HCT116 (cell line): ENCODE results near the gene ARHGEF16. TPM values are rescaled to one million over a fixed set of nuclear protein-coding genes. Genes with fewer than 3 reads are reported as not detected.

Experiments
- ATAC-seq: fragments of 200-7000 bp; cut with Tn5 transposase; 2 replicates; pipeline ENCODE4 v1.9.1; 2020; ENCODE audit warnings: mild to moderate bottlenecking, moderate library complexity
- BruUV-seq: library from RNA; stranded (reverse); fragments of 400-500 nt; replicated peaks from 2 replicates; lab custom pipeline; 2021; lab: Mats Ljungman, UMichigan
- CTCF ChIA-PET: fragments of 300-600 bp; sonication (Branson Sonifier 250); formaldehyde crosslinking; loops from one replicate; lab custom pipeline; 2021; ENCODE audit warnings: antibody characterized with exemption; lab: Charles Lee
- POLR2A ChIA-PET: fragments of 300-600, 350-600 bp; sonication (Branson Sonifier 250); formaldehyde crosslinking; loops from one replicate; lab custom pipeline; 2021; ENCODE audit warnings: antibody characterized with exemption; lab: Charles Lee
- RAD21 ChIA-PET, 2 experiments: fragments of 300-600 bp; sonication (Branson Sonifier 250); formaldehyde crosslinking; loops; one replicate each; lab custom pipeline; 2023; ENCODE audit warnings: low total read pairs in 2 of 2; ENCODE audit not compliant: uncharacterized antibody in 2 of 2, unreplicated experiment in 2 of 2, low non-redundant PET in 1 of 2; lab: Charles Lee
- DNase-seq: peaks from one replicate; pipeline ENCODE4 v3.0.0-alpha.2; 2010; ENCODE audit warnings: low read depth, low spot score
- H2AFZ ChIP-seq: fragments of 200-600 bp; shearing (Covaris generic), sonication (generic); 2 replicates; pipeline ENCODE4 v1.6.1; 2017; ENCODE audit warnings: low read depth, mixed run types, mixed read lengths, antibody characterized with exemption, low read length; ENCODE audit not compliant: poor library complexity, severe bottlenecking
- H3K27ac ChIP-seq: 2 replicates; pipeline ENCODE4 v1.5.1; 2012; ENCODE audit warnings: low read depth, low read length
- H3K27me3 ChIP-seq: fragments of 200-600 bp; sonication (generic); 2 replicates; pipeline ENCODE4 v1.6.1; 2016; ENCODE audit warnings: mixed run types, low read length, mixed read lengths; ENCODE audit not compliant: insufficient read depth
- H3K36me3 ChIP-seq, 2 experiments: fragments of 200-500 bp in 1 of 2; fragments of 200-600 bp in 1 of 2; sonication (Bioruptor generic) in 1 of 2; sonication (generic) in 1 of 2; 2 replicates each; pipeline versions ENCODE4 v1.5.1 to v1.6.1; 2014 to 2016; ENCODE audit warnings: low read length in 2 of 2, inconsistent platforms in 1 of 2, mixed read lengths in 1 of 2, mixed run types in 1 of 2; ENCODE audit not compliant: insufficient read depth in 2 of 2, control insufficient read depth in 1 of 2
- H3K4me1 ChIP-seq, 2 experiments: fragments of 200-600 bp in 1 of 2; sonication (generic) in 1 of 2; 2 replicates each; pipeline versions ENCODE4 v1.5.1 to v1.6.1; 2012 to 2017; ENCODE audit warnings: low read length in 2 of 2, inconsistent platforms in 1 of 2, mild to moderate bottlenecking in 1 of 2, mixed read lengths in 1 of 2, mixed run types in 1 of 2, moderate library complexity in 1 of 2; ENCODE audit not compliant: insufficient read depth in 2 of 2, control insufficient read depth in 1 of 2
- H3K4me2 ChIP-seq: fragments of 200-600 bp; sonication (generic); 2 replicates; pipeline ENCODE4 v1.6.1; 2017; ENCODE audit warnings: mixed run types, low read length, mixed read lengths
- H3K4me3 ChIP-seq, 2 experiments: fragments of 200-600 bp in 1 of 2; sonication (generic) in 1 of 2; replicated peaks in 1 of 2; 2 replicates each; pipeline ENCODE4 v1.5.1; 2011 to 2016; ENCODE audit warnings: low read length in 2 of 2, control low read depth in 1 of 2, low read depth in 1 of 2, mild to moderate bottlenecking in 1 of 2, mixed read lengths in 1 of 2, mixed run types in 1 of 2
- H3K79me2 ChIP-seq: fragments of 200-600 bp; sonication (generic); 2 replicates; pipeline ENCODE4 v1.6.1; 2017; ENCODE audit warnings: mild to moderate bottlenecking, mixed run types, low read length, moderate library complexity, mixed read lengths; ENCODE audit not compliant: insufficient read depth
- H3K9ac ChIP-seq: fragments of 200-600 bp; sonication (generic); 2 replicates; pipeline ENCODE4 v1.6.1; 2016; ENCODE audit warnings: low read length, mixed read lengths
- H3K9me2 ChIP-seq: fragments of 200-600 bp; sonication (generic), shearing (Covaris generic); 2 replicates; pipeline ENCODE4 v1.6.1; 2017; ENCODE audit warnings: mixed run types, mild to moderate bottlenecking, moderate library complexity; ENCODE audit not compliant: insufficient read depth
- H3K9me3 ChIP-seq, 2 experiments: fragments of 200-500 bp in 1 of 2; fragments of 200-600 bp in 1 of 2; sonication (Bioruptor generic) in 1 of 2; sonication (generic) in 1 of 2; 2 replicates each; pipeline ENCODE4 v1.6.1; 2014 to 2017; ENCODE audit warnings: low read length in 2 of 2, mixed read lengths in 2 of 2, inconsistent platforms in 1 of 2, low read depth in 1 of 2, mild to moderate bottlenecking in 1 of 2, mixed run types in 1 of 2, moderate library complexity in 1 of 2; ENCODE audit not compliant: control insufficient read depth in 1 of 2, insufficient read depth in 1 of 2
- H4K20me1 ChIP-seq: fragments of 200-600 bp; sonication (generic), shearing (Covaris generic); 2 replicates; pipeline ENCODE4 v1.6.1; 2017; ENCODE audit warnings: mixed run types, mild to moderate bottlenecking, moderate library complexity; ENCODE audit not compliant: insufficient read depth
- EGR1 ChIP-seq: IDR thresholded peaks from 2 replicates; pipeline ENCODE4 v1.6.1; 2012; ENCODE audit warnings: low read depth
- JUND ChIP-seq: IDR thresholded peaks from 2 replicates; pipeline ENCODE4 v1.6.1; 2012
- RAD21 ChIP-seq: IDR thresholded peaks from 2 replicates; pipeline ENCODE4 v1.6.1; 2012; ENCODE audit warnings: low read depth, mild to moderate bottlenecking
- SP1 ChIP-seq: IDR thresholded peaks from 2 replicates; pipeline ENCODE4 v1.6.1; 2012; ENCODE audit warnings: low read depth
- SRF ChIP-seq: IDR thresholded peaks from 2 replicates; pipeline ENCODE4 v1.6.1; 2012; ENCODE audit warnings: low read depth
- intact Hi-C: fragments of 100-400 bp; cut with micrococcal nuclease; formaldehyde crosslinking; loops from 2 replicates; pipeline ENCODE4 v1.10.0; 2022
- total RNA-seq: library from RNA; stranded (reverse); gene quantifications from one replicate; pipeline ENCODE4 v1.2.1, GENCODE V29; 2021; ENCODE audit not compliant: unreplicated experiment
- TF ChIP-seq, protein P1 (sequence below): IDR thresholded peaks from 2 replicates; pipeline ENCODE4 v1.6.1; 2012; ENCODE audit warnings: low read depth

The ARHGEF16 gene
- total RNA-seq, 1 experiment from 2014 or later: 37.4 TPM

DNA sequence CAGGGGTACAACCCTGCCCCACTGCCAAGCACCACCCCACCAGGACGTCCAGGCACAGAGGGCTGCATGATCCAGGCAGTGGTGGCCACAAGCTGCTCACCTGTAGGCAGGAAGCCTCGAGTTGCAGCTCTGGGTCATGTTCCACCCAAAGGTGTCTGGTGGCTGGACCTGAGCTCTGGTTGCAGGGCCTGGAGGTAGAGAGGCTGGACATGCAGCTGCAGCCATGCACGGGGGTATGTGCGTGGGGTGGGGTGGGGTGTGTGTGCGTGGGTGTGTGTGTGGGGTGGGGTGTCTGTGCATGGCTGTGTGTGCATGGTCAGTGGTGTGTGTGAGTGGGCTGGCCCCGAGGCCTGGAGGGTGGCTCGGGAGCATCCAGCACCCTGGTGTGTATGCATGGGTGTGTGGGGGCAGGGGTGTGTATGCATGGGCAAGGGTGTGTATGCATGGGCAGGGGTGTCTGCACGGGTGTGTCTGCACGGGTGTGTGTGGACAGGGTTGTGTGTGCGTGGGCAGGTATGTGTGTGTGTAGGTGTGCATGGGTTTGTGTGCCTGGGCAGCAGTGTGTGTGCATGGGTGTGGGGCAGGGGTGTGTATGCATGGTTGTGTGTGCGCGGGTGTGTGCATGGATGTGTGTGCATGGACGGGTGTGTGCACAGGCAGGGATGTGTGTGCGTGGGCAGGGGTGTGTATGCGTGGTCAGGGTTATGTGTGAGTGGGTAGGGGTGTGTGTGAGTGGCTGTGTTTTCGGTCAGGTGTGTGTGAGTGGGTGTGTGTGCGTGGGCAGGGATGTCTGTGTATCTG is 15.6 kb downstream of the ARHGEF16 start:
- RAD21 ChIA-PET: no interaction called here
- Histone ChIP-seq H2AFZ (no peak overlapping the region), H3K27me3 (no peaks in the 10 kb centered on the region), H3K27ac (no peak overlapping the region; the same call in 1 of the 2 replicates), H3K4me3 (no peak overlapping the region), H3K4me1 (peaks cover 0 to 12% of the 10 kb centered on the region in 2 experiments; a peak in 1 of 4 replicates), H4K20me1 (no peaks in the 10 kb centered on the region), H3K9me3 (no peaks in the 10 kb centered on the region), H3K79me2 (no peaks in the 10 kb centered on the region), H3K9ac (no peak overlapping the region), H3K9me2 (no peaks in the 10 kb centered on the region), H3K36me3 (0 out of 4 replicates have a peak, but pooled peaks cover 0 to 3% of the 10 kb centered on the region in 2 experiments), H3K4me2 (no peak overlapping the region)
- DNase-seq (no peak), ATAC-seq (no peak)
- no peak for TF ChIP-seq EGR1
- POLR2A ChIA-PET: no interaction called here
- intact Hi-C loops: no loop called here
- BruUV-seq: no TSS peak
- CTCF ChIA-PET: no interaction called here

DNA sequence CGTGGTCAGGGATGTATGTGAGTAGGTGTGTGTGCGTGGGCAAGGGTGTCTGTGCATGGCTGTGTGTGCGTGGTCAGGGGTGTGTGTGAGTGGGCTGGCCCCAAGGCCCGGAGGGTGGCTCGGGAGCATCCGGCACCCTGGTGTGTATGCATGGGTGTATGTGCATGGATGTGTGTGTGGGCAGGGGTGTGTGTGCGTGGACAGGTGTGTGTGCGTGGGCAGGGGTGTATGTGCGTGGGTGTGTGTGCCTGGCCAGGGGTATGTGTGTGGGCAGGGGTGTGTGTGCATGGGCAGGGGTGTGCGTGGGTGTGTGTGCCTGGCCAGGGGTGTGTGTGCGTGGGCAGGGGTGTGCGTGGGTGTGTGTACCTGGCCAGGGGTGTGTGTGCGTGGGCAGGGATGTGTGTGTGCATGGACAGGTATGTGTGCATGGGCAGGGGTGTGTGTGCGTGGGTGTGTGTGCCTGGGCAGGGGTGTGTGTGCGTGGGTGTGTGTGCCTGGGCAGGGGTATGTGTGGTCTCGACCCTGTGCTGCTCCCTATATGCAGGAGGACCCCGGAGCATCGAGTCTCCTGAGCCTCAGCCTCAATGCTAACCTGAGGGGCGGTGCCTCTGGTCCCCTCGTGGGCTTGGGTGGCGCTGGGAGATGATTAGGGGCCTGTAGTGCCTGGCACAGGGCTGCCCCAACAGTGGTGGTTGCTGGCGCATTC is 16.3 kb downstream of the ARHGEF16 start:
- intact Hi-C loops: no loop called here
- Histone ChIP-seq H3K36me3 (0 out of 4 replicates have a peak, but pooled peaks cover 0 to 3% of the 10 kb centered on the region in 2 experiments), H3K9me2 (no peaks in the 10 kb centered on the region), H3K9me3 (no peaks in the 10 kb centered on the region), H3K4me1 (peaks cover 0 to 12% of the 10 kb centered on the region in 2 experiments; a peak in 1 of 4 replicates), H2AFZ (no peak overlapping the region), H3K27ac (no peak overlapping the region; the same call in 1 of the 2 replicates)
- RAD21 ChIA-PET: interaction anchor here (0.8 to 0.9 kb wide), 2 partner anchors 17 to 18 kb away, joined by 3 read pairs; no protein-coding TSS in a partner anchor
- CTCF ChIA-PET: interaction anchor here (1.2 kb wide), 2 partner anchors 11 to 18 kb away, joined by 4 to 7 read pairs; no protein-coding TSS in a partner anchor
- no TSS peak for BruUV-seq
- TF ChIP-seq EGR1 (no peak), SRF (no peak), SP1 (no peak), JUND (no peak), RAD21 (no peak)
- TF ChIP-seq, protein P1, sequence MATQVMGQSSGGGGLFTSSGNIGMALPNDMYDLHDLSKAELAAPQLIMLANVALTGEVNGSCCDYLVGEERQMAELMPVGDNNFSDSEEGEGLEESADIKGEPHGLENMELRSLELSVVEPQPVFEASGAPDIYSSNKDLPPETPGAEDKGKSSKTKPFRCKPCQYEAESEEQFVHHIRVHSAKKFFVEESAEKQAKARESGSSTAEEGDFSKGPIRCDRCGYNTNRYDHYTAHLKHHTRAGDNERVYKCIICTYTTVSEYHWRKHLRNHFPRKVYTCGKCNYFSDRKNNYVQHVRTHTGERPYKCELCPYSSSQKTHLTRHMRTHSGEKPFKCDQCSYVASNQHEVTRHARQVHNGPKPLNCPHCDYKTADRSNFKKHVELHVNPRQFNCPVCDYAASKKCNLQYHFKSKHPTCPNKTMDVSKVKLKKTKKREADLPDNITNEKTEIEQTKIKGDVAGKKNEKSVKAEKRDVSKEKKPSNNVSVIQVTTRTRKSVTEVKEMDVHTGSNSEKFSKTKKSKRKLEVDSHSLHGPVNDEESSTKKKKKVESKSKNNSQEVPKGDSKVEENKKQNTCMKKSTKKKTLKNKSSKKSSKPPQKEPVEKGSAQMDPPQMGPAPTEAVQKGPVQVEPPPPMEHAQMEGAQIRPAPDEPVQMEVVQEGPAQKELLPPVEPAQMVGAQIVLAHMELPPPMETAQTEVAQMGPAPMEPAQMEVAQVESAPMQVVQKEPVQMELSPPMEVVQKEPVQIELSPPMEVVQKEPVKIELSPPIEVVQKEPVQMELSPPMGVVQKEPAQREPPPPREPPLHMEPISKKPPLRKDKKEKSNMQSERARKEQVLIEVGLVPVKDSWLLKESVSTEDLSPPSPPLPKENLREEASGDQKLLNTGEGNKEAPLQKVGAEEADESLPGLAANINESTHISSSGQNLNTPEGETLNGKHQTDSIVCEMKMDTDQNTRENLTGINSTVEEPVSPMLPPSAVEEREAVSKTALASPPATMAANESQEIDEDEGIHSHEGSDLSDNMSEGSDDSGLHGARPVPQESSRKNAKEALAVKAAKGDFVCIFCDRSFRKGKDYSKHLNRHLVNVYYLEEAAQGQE: no peak
- TF ChIP-seq, all 23 proteins: peak for 0
- H3K27me3 ChIP-seq: no peaks in the 10 kb centered on the region
- H4K20me1 ChIP-seq: no peaks in the 10 kb centered on the region
- ATAC-seq (no peak; the same call in 1 of the 2 replicates), DNase-seq (no peak)
- POLR2A ChIA-PET: no interaction called here
- H3K4me2 ChIP-seq: no peak overlapping the region
- H3K79me2 ChIP-seq: no peaks in the 10 kb centered on the region
- no peak overlapping the region for H3K4me3 ChIP-seq
- no peak overlapping the region for H3K9ac ChIP-seq
